ENCODE data around the gene MAP4K3.

Gene MAP4K3

DNA sequence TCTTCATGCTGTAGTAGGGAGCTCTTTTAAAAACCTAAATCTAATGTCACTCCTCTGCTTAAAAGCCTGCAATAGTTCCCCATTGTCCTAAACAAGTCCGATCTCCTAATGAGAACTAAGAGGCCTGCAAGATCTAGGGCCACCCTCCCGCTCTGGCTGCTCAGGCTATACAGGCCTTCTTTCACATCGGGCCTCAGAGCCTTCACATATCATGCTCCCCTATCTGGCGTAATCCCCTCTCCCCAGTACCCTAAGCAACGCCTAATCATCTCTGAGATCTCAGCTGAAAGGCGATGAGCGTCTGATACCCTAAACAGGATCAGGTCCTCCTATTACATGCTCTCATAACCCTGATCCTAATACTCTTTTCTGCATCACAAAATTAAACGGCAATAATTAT, 1.9 kb downstream of the MAP4K3 start:
- in situ Hi-C loops (cut with MboI; ENCODE audit: low sequenced_read_pairs, unreplicated experiment) = no loop called here
- no peak for DNase-seq (ENCODE audit: low spot score)
- TF ChIP-seq, protein P1, sequence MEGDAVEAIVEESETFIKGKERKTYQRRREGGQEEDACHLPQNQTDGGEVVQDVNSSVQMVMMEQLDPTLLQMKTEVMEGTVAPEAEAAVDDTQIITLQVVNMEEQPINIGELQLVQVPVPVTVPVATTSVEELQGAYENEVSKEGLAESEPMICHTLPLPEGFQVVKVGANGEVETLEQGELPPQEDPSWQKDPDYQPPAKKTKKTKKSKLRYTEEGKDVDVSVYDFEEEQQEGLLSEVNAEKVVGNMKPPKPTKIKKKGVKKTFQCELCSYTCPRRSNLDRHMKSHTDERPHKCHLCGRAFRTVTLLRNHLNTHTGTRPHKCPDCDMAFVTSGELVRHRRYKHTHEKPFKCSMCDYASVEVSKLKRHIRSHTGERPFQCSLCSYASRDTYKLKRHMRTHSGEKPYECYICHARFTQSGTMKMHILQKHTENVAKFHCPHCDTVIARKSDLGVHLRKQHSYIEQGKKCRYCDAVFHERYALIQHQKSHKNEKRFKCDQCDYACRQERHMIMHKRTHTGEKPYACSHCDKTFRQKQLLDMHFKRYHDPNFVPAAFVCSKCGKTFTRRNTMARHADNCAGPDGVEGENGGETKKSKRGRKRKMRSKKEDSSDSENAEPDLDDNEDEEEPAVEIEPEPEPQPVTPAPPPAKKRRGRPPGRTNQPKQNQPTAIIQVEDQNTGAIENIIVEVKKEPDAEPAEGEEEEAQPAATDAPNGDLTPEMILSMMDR (IDR thresholded peaks at IDR 0.05; ENCODE audit: borderline replicate concordance, control extremely low read depth, extremely low read depth, insufficient read depth, missing control alignments) = no peak

DNA sequence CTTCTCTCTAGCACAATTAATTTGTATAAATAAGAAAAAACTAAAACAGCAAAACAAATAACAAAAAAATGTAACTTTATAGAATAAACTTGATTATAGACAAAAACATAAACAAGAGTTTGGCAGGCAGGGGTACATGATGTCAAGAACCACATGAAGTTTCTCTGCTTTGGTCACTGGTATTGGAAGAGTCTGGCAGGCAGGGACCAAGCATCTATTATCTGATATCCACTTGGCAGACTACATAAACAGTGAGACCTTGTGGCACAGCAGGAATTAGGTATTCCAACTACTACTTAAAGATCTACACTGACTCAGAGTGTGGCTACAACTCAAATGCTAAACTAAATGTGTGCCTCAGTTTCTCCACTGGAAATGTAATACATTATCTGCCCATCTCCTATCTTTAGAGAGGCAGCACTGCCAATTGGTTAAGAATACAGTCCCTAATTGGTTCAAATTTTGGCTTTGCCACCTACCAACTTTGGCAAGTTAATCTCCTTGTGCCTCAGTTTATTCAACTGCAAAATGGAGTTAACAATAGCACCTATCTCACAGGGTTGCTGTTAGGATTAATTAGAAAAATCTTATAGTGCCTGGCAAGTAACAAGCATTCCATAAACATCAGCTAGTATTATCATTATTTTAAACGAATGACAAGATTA, 2.7 kb downstream of the MAP4K3 start:
- TF ChIP-seq, protein P1 (IDR thresholded peaks at IDR 0.05; ENCODE audit: borderline replicate concordance, control extremely low read depth, extremely low read depth, insufficient read depth, missing control alignments) = no peak
- DNase-seq (ENCODE audit: low spot score) = no peak

DNA sequence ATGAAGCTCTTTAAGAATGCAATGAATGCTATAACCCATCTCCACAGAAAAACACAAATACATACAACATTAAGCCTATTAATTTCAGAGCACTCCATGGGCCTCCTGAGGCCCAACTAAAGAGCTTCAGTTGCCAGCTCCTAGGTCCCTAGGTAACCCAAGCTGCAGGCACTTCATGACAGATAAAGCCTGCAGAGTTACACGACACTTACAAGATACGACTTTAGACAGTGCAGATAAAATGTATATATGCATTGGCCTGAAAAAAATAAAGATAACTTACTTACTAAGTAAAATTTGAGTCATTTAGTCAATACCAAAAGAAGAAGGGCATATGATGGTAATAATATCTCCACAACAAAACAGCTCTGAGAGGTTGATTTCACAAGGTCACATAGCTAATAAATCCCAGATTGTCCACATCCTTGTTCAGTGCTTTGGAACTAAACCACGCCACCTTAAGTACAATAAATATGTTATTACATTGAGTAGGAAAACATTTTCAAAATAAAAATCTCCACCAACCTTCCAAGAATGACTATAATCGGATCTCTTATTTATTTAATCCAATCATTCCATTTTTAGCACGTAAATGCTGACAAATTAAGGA, 3.4 kb downstream of the MAP4K3 start:
- TF ChIP-seq, protein P1 (IDR thresholded peaks at IDR 0.05; ENCODE audit: borderline replicate concordance, control extremely low read depth, extremely low read depth, insufficient read depth, missing control alignments) = no peak
- no peak for DNase-seq (ENCODE audit: low spot score)
- in situ Hi-C loops (cut with MboI; ENCODE audit: low sequenced_read_pairs, unreplicated experiment) = no loop called here

More for the DNA sequence above, 2.7 kb downstream of the MAP4K3 start:
- in situ Hi-C loops (cut with MboI; ENCODE audit: low sequenced_read_pairs, unreplicated experiment) = no loop called here

DNA sequence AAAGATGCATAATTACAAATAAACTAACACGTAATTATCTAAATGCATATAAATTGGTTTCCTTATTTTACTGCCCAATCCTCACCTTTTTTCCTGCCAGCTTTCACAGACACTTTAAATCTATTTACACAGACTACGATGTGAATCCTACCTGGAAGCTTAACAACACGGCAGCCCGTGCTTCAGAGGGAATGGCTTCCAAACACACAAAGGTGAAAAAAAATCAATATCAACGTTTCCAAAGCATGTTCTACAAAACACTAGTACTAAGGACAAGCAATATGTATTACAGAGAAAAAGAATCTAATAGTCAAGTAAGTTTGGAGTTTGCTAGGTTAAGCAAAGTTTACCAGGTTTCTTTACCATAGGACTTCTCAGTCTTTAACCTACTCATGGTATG, 4.4 kb downstream of the MAP4K3 start:
- in situ Hi-C loops (cut with MboI; ENCODE audit: low sequenced_read_pairs, unreplicated experiment) = no loop called here
- no peak for DNase-seq (ENCODE audit: low spot score)
- TF ChIP-seq, protein P1 (IDR thresholded peaks at IDR 0.05; ENCODE audit: borderline replicate concordance, control extremely low read depth, extremely low read depth, insufficient read depth, missing control alignments) = no peak

DNA sequence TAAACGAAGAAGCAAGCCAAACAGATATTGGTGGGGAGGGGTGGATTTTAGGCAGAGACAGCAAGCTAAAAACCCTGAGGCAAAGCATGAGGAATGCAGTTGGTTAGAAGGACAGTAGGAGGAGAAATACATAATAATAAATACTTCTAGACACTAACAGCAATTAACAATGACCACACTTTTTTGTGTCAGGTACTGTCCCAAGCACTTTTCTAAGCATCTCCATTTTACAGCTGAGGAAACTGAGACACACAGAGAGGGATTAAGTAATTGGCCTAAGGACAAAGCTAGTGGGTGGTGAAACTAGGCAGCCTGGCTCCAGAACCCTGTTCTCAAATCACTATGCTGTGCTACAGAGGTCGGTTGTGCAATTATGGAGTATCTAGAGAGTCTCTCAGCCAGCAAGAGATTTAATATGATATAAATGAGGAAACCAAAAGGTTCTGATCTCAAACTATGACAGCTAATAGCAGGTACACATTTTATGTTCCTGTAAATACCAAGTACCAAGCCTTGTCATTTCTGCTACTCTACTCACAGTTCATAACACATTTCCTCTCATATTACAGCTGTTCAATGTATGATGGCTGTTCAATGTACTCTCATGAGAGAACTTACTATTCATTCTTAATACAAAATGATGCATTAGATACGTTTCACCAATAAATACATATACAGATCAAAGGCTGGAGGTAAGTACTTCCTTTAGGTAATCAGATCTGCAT, 5.3 kb downstream of the MAP4K3 start:
- in situ Hi-C loops (cut with MboI; ENCODE audit: low sequenced_read_pairs, unreplicated experiment) = no loop called here
- no peak for DNase-seq (ENCODE audit: low spot score)
- TF ChIP-seq, protein P1 (IDR thresholded peaks at IDR 0.05; ENCODE audit: borderline replicate concordance, control extremely low read depth, extremely low read depth, insufficient read depth, missing control alignments) = no peak

DNA sequence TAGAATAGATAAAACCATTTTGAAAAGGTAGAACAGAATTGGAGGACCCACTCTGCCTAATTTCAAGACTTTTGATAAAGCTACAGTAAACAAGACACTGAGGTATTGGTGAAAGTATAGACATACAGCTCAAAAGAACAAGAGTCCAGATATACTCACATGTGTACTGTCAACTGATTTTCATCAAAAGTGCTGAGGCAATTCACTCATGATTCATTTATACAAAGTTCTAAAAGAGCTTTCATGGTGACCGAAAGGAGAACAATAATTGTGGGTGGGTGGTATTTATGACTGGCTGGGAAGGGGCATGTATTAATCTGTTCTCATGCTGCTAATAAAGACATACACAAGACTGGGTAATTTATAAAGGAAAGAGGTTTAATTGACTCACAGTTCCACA, 7.3 kb downstream of the MAP4K3 start:
- TF ChIP-seq, protein P1 (IDR thresholded peaks at IDR 0.05; ENCODE audit: borderline replicate concordance, control extremely low read depth, extremely low read depth, insufficient read depth, missing control alignments) = no peak
- no peak for DNase-seq (ENCODE audit: low spot score)
- in situ Hi-C loops (cut with MboI; ENCODE audit: low sequenced_read_pairs, unreplicated experiment) = no loop called here
